Heart right ventricle (tissue), 16 donors: ENCODE data around the gene CHST11. TPM values are rescaled to one million over a fixed set of nuclear protein-coding genes. Genes with fewer than 3 reads are reported as not detected.
A peak's percentile ranks its signal among the peaks of the same experiment; 100 is the strongest.

ENCODE experiments used
- ATAC-seq, 8 donors: fragments of 200-7000 bp; cut with Tn5 transposase; one replicate each; pipeline ENCODE4 v1.9.1; 2020; ENCODE audit warnings: mild to moderate bottlenecking in 8 of 8, moderate library complexity in 8 of 8, moderate number of reproducible peaks in 1 of 8
- DNase-seq, 2 donors: peaks; one replicate each; pipeline ENCODE4 v3.0.0-alpha.2; 2020
- H3K27ac ChIP-seq, 10 donors: fragments of 200-600 bp; sonication (generic) in 2 of 10; one replicate each; pipeline versions ENCODE4 v1.5.0 to v1.8.0; 2020 to 2022; ENCODE audit warnings: mild to moderate bottlenecking in 3 of 10
- H3K27me3 ChIP-seq, 7 donors: fragments of 200-600 bp; one replicate each; pipeline ENCODE4 v1.8.0; 2021 to 2022; ENCODE audit warnings: mild to moderate bottlenecking in 2 of 7
- H3K36me3 ChIP-seq, 9 donors: fragments of 200-600 bp; sonication (generic) in 1 of 9; one replicate each; pipeline versions ENCODE4 v1.5.0 to v1.8.0; 2020 to 2022; ENCODE audit warnings: mild to moderate bottlenecking in 2 of 9
- H3K4me1 ChIP-seq, 9 donors: fragments of 200-600 bp; sonication (generic) in 1 of 9; one replicate each; pipeline versions ENCODE4 v1.5.0 to v1.8.0; 2020 to 2022; ENCODE audit warnings: mild to moderate bottlenecking in 4 of 9
- H3K4me3 ChIP-seq, 10 donors: fragments of 200-600 bp; sonication (generic) in 2 of 10; one replicate each; pipeline versions ENCODE4 v1.5.0 to v1.8.0; 2020 to 2022; ENCODE audit warnings: mild to moderate bottlenecking in 7 of 10, moderate library complexity in 2 of 10
- H3K9me3 ChIP-seq, 11 donors: fragments of 200-600 bp in 10 of 11; sonication (generic) in 2 of 11; one replicate each; pipeline versions ENCODE4 v1.5.0 to v1.8.0; 2013 to 2022; ENCODE audit warnings: mild to moderate bottlenecking in 2 of 11, control low read depth in 1 of 11, moderate library complexity in 1 of 11
- WGBS, 2 donors: extraction: QIAGEN DNeasy Blood & Tissue Kit; methylation state at CpG; one replicate each; pipeline ENCODE4 v1.1.7; 2013; ENCODE audit warnings: inconsistent platforms in 1 of 2; 5-methylcytosine and 5-hydroxymethylcytosine counted together
- intact Hi-C, 10 donors: fragments of 100-400 bp; cut with DNase I; formaldehyde crosslinking; loops; one replicate each; pipeline versions ENCODE4 v1.11.1 to v1.14.2; 2022
- polyA plus RNA-seq, 2 donors: library from polyadenylated mRNA; stranded (reverse); fragments of 200-250 nt; gene quantifications; one replicate each; pipeline ENCODE4 v1.2.3, GENCODE V29; 2013
- total RNA-seq, 10 donors: library from RNA; stranded (reverse); fragmentation: NEBNext Ultra II Directional in 3 of 10; extraction: Animal tissue kit (Norgen Biotek cat#: 25700) in 3 of 10; gene quantifications; one replicate each; pipeline versions ENCODE4 v1.2.1 to v1.2.4, GENCODE V29; 2021 to 2023
- TF ChIP-seq, protein P1 (sequence below), 9 donors: fragments of 200-600 bp; sonication (generic) in 2 of 9; IDR thresholded peaks; one replicate each; pipeline versions ENCODE4 v1.5.0 to v1.8.0; 2021 to 2022; ENCODE audit warnings: antibody characterized with exemption in 9 of 9, mild to moderate bottlenecking in 5 of 9, moderate library complexity in 1 of 9
- donor health status: Arrhythmogenic right ventricular cardiomyopathy.
- donor health status: ischemic (EF 13 %, LVEDD 7.1; RV severe dilation, severe dysfunction).
- donor health status: healthy with polysubstance abuse.
- donor health status: DM: no; HTN: yes; CAD: no.
- donor health status: DM: no; HTN: no; CAD: no.
- donor health status: ischemic (EF 25% LVEDD 6.9; RV normal size, moderate dysfunction).
- donor health status: ischemic (EF 25% LVEDD 5.7; RV mildly dilated, moderate dysfunction).
- donor health status: healthy.
- donor health status: DM: yes; HTN: yes; CAD: no.
- donor health status: Ischemic cardiomyopathy.
- donor health status: ischemic (EF 35%, LVEDD 5.7; RV mildly dilated, moderate dysfunction).
- donor health status: nonischemic (EF 11% LVEDD 7.7; RV severe dilation, severe dysfunction).
- donor health status: DM: yes; HTN: yes; CAD: no.
- donor health status: PGD.
- donor health status: ischemic (EF 29% LVEDD 5.4; RV normal size, mild dysfunction).
- donor health status: nonischemic (EF 23%, LVEDD 6.1; RV moderate dilation, normal function).

The CHST11 gene
- total and polyA plus RNA-seq, 12 donors = 1.1 to 12.7 (median 4.3) TPM

- DNase-seq = no peak
- H3K4me1 ChIP-seq = peaks cover 0 to 87% (median 6%) of the 10 kb centered on the region in 9 donors
- no peaks in the 10 kb centered on the region for H3K36me3 ChIP-seq
- peak in 2 of 8 donors; percentile 29 to 60 for ATAC-seq
- intact Hi-C loops = no loop called here
- H3K4me3 ChIP-seq = peak overlapping the region in 2 of 10 donors; percentile 17 to 40
- WGBS, 2 donors = 75 to 79% methylated on average over 6 of the region's 6 CpGs
- peaks cover 0 to 11% (median 0%) of the 10 kb centered on the region in 11 donors for H3K9me3 ChIP-seq
- peak overlapping the region in 2 of 10 donors; percentile 38 to 84 for H3K27ac ChIP-seq
- TF ChIP-seq, protein P1, sequence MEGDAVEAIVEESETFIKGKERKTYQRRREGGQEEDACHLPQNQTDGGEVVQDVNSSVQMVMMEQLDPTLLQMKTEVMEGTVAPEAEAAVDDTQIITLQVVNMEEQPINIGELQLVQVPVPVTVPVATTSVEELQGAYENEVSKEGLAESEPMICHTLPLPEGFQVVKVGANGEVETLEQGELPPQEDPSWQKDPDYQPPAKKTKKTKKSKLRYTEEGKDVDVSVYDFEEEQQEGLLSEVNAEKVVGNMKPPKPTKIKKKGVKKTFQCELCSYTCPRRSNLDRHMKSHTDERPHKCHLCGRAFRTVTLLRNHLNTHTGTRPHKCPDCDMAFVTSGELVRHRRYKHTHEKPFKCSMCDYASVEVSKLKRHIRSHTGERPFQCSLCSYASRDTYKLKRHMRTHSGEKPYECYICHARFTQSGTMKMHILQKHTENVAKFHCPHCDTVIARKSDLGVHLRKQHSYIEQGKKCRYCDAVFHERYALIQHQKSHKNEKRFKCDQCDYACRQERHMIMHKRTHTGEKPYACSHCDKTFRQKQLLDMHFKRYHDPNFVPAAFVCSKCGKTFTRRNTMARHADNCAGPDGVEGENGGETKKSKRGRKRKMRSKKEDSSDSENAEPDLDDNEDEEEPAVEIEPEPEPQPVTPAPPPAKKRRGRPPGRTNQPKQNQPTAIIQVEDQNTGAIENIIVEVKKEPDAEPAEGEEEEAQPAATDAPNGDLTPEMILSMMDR (IDR thresholded peaks at IDR 0.05) = no peak
- no peaks in the 10 kb centered on the region for H3K27me3 ChIP-seq
Measured at GRCh38 chr12:104477510-104478390, 21.0 kb downstream of the CHST11 start.

GRCh38 chr12:104478396-104479122 lies 21.8 kb downstream of the CHST11 start:
- H3K27me3 ChIP-seq = no peaks in the 10 kb centered on the region
- H3K36me3 ChIP-seq = peaks cover 0 to 4% (median 0%) of the 10 kb centered on the region in 9 donors
- peaks cover 0 to 11% (median 0%) of the 10 kb centered on the region in 11 donors for H3K9me3 ChIP-seq
- H3K4me1 ChIP-seq = peaks cover 0 to 83% (median 6%) of the 10 kb centered on the region in 9 donors
- intact Hi-C loops = no loop called here
- no peak for DNase-seq
- H3K27ac ChIP-seq = peak overlapping the region in 2 of 10 donors; percentile 38 to 84
- TF ChIP-seq, protein P1 (IDR thresholded peaks at IDR 0.05) = no peak
- H3K4me3 ChIP-seq = peak overlapping the region in 2 of 10 donors; percentile 17 to 40
- peak; percentile 47 to 81 (median 75) for ATAC-seq
- 62 to 70% methylated on average over 8 of the region's 8 CpGs for WGBS, 2 donors

DNA sequence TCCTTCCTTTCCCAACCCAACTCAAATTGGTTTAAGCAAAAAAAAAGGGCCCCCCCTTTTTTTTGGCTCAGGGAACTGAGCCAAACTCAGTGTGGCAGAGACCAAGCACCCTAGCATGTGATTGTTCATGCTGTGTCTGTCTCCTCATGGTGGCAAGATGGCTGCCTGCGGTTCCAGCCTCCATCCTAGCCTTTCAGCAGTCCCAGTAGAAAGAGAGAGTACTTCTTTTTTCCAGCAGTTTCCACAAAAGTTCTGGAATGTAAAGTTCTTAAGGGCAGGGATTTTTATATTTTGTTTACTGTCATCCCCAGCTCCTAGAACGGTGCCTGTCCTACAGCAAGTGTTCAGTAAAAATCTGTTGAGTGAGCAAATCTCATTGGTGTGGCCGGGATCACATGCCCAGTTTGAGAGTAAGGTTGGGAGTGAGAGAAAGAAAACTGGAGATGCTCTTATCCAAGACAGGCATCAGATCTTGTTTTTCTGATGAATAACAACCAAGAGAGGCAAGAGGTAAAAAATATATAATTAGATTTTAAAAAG lies 22.4 kb downstream of the CHST11 start:
- intact Hi-C loops = no loop called here
- WGBS, 2 donors = 79 to 94% methylated on average over 3 of the region's 3 CpGs
- H3K4me3 ChIP-seq = no peak overlapping the region
- H3K4me1 ChIP-seq = peaks cover 0 to 83% (median 6%) of the 10 kb centered on the region in 9 donors
- peak overlapping the region in 1 of 10 donors; percentile 84 for H3K27ac ChIP-seq
- no peak for ATAC-seq
- no peak for DNase-seq
- peaks cover 0 to 4% (median 0%) of the 10 kb centered on the region in 9 donors for H3K36me3 ChIP-seq
- no peaks in the 10 kb centered on the region for H3K27me3 ChIP-seq
- H3K9me3 ChIP-seq = peaks cover 0 to 11% (median 0%) of the 10 kb centered on the region in 11 donors
- TF ChIP-seq, protein P1 (IDR thresholded peaks at IDR 0.05) = no peak

DNA sequence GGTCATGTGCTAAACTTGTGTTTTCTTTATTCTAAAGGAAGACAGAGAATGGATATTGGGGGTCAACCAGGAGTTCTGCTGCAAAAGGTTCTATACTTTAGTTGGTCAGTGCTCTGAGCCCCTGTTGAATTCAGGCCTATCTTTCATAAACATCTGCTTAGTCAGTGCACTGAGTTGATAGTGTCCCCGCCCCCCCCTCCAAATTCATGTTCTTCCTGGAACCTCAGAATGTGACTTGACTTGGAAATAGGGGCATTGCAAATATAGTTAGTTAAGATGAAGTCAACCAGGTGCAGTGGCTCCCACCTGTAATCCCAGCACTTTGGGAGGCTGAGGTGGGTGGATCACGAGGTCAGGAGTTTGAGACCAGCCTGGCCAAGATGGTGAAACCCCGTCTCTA lies 23.3 kb downstream of the CHST11 start:
- Histone ChIP-seq H3K9me3 (peaks cover 0 to 11% (median 0%) of the 10 kb centered on the region in 11 donors), H3K4me3 (no peak overlapping the region), H3K36me3 (peaks cover 0 to 4% (median 0%) of the 10 kb centered on the region in 9 donors), H3K27ac (peak overlapping the region in 1 of 10 donors; percentile 84), H3K27me3 (no peaks in the 10 kb centered on the region), H3K4me1 (peaks cover 0 to 84% (median 0%) of the 10 kb centered on the region in 9 donors)
- DNase-seq (no peak), ATAC-seq (no peak)
- TF ChIP-seq, protein P1 (IDR thresholded peaks at IDR 0.05) = no peak
- WGBS, 2 donors = 94 to 98% methylated on average over 3 of the region's 3 CpGs
- intact Hi-C loops = no loop called here
